Pons (tissue), 1 donor: Measurements from ENCODE around the gene NUAK2.
A peak's percentile ranks its signal among the peaks of the same experiment; 100 is the strongest.
"Not testable (repeated sequence)": the region's sequence is repeated elsewhere in the genome, so short reads cannot be mapped to it uniquely, and the experiment has no call there.

Experiments used
- DNase-seq: peaks from one replicate; pipeline ENCODE4 v3.0.0-alpha.2; 2016; ENCODE audit warnings: low spot score

The NUAK2 gene

GRCh38 chr1:205321162-205321958 lies at the start of gene NUAK2:
Gene NUAK2, minus strand, starts transcription at chr1:205321745. Its CDS starts 117 bp downstream, at chr1:205321628.
- peak; percentile 88 for DNase-seq

- no peak for DNase-seq
Measured at GRCh38 chr1:205370780-205371179, 49.2 kb upstream of the NUAK2 start.

- DNase-seq = peak; percentile 59
Measured at GRCh38 chr1:205369701-205370123, 48.2 kb upstream of the NUAK2 start.

- DNase-seq = no peak
Measured at GRCh38 chr1:205368478-205368877, 46.9 kb upstream of the NUAK2 start.

- DNase-seq = no peak
Measured at GRCh38 chr1:205365945-205366463, 44.5 kb upstream of the NUAK2 start.

GRCh38 chr1:205365086-205365485 lies 43.5 kb upstream of the NUAK2 start:
- not testable (repeated sequence) for DNase-seq

- DNase-seq = no peak
Measured at GRCh38 chr1:205360891-205361290, 39.3 kb upstream of the NUAK2 start.

GRCh38 chr1:205359771-205360565 lies 38.4 kb upstream of the NUAK2 start:
- peak; percentile 44 for DNase-seq

- DNase-seq = no peak
Measured at GRCh38 chr1:205358579-205358978, 37.0 kb upstream of the NUAK2 start.

GRCh38 chr1:205357567-205357966 lies 36.0 kb upstream of the NUAK2 start:
- no peak for DNase-seq

DNA sequence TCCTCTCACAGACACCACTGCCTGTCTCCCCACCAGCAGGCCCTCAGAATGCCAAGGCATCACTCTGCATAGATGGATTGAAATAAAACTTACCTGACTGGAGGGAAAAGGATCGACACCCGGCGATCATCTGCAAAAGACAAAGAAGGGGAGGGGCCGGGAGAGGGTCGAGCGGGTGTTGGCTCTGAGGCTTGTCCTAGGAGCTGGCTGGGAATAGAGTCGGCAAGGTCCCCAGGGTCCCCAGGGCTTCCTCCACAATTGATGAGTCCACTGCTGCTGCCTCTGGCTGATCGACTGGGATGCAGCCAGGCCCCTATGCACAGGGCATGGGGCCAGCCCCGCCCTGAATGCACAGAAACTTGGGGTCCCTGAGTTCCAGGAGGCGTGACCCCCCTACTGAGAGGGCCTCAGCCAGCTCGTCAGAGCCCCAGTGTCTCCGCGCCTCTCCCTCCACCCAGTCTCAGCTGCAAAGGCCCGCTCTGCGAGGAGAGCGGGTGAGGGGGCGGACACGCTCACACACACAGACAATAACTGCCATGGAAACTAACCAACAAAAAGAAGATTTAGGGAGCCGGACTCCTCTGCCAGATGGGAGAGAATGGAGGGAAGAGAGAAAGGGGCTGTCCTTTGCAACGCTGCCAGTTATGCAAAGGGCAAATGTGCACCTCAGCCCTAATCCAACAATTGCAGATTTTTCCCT lies 35.0 kb upstream of the NUAK2 start, which contains the start of gene KLHDC8A:
Gene KLHDC8A, minus strand, starts transcription at position 483 of the 700 bp plus-strand sequence. CDS start 13,318 bp downstream, outside the sequence.
- no peak for DNase-seq

GRCh38 chr1:205355075-205355453 lies 33.5 kb upstream of the NUAK2 start:
- DNase-seq = peak; percentile 65

DNA sequence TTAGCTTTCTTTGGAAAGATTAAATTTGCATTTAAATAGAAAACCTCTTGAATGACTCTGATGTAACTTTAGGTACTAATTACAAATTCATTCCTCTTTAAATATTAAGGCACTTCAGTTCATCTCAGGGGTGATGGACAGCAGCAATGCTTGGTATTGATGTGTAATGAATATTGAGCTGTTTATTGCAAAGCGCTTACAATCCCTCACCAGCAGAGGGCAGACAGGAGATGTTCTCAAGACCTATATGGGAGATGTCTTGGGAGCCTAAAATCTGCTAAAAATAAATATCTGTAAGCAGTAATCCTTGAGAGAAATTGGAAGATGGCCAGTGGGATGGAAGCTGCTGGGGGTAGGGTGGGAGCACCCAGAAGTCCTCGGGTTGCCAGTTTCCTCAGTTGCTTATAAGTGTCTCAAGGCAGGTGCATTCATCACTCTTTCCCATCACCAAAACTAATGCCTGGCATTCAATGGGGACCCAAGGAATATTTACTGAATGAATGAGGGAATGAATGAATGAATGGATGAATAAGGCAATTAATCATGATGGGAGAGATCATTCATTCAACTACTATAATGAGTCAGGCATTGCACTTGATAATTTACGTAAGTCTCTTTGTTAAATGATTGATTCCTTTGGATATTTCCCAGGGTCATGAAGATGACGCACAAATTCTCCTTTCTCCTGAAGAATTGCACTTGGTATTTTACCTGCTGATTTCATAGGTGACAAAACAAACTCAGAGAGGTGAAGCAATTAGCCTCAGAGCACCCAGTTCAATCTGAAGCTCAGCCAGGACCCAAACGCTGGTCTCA lies 32.9 kb upstream of the NUAK2 start:
- peak; percentile 80 for DNase-seq

DNA sequence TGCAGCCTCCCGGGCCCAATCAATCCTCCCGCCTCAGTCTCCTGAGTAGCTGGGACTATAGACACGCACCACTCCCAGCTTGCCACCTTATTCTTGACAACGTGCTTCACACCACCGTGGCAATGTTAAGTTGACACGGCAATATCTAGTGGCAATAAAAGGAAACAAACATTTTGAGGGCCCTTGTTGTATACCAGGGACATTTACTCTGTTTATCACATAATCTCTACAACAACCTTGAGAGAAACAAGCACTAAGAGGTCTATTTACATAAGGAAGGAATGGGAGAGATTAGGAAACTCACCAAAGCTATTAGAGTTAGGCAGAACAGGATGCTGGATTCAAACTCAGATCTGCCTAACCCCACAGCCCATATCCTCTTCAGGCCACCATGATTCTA lies 32.1 kb upstream of the NUAK2 start:
- no peak for DNase-seq

GRCh38 chr1:205353191-205353590 lies 31.6 kb upstream of the NUAK2 start:
- DNase-seq = no peak

DNA sequence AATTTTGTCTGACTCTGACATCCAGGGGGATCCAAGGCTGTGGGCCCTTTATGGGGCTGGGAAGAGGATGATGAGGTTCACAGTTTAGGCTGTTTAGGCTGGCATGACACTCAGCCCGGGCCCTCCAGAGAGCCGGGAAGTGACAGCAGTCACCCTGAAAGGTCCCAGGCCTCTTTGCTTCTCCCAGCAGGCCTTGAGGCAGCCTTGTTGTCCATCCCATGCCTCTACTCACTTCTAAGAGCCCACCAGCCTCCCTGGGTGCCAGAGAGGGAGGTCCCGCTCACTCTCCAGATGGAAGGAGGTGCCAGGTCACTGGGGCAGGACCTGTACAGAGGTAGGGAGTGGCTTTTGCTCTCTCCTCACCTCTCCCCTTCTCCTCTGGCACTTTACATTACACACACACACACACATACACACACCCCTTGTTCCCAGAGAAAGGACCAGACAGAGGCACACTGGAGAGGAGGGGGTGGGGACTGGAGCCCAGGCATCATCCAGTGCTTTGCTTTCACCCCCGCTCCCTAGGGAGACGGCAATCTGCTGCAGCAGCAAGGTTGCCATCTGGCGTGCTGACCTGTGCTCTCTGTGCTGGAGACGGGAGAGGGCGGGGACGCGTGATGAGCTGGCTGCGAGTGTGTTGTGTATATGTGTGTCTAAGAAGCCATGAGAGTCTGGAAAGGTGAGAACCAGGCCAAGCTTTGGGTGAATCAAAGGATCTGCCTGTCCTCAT lies 30.6 kb upstream of the NUAK2 start:
- no peak for DNase-seq

- DNase-seq = no peak
Measured at GRCh38 chr1:205350691-205351141, 29.2 kb upstream of the NUAK2 start.

DNA sequence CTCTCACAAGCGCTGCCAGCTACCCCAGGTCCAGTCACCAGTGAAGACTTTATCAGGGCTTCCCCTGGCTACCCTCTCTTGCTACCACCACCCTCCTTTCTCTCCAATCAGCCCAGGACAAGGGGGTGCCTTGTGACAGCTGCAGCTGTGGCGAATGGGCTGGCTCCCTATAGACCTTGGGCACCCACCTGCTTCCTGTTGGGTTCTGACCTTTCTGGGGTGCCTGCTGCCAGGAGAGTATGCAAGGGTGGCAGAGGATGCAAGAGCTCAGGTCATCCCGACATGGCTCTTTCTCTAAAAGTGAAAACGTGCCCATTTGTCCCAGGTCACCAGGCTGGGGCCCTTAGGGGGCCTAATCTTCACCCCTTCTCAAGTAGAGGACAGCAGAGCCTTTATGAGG lies 28.6 kb upstream of the NUAK2 start:
- DNase-seq = no peak

- no peak for DNase-seq
Measured at GRCh38 chr1:205348554-205349487, 27.3 kb upstream of the NUAK2 start.
